LNCAP (cell line): ENCODE measurements around the gene KLHL36.

Source experiments
- CTCF ChIP-seq: fragments of 450-650 bp; IDR thresholded peaks from 2 replicates; pipeline ENCODE4 v1.5.1; 2017; ENCODE audit warnings: mild to moderate bottlenecking

Gene KLHL36

DNA sequence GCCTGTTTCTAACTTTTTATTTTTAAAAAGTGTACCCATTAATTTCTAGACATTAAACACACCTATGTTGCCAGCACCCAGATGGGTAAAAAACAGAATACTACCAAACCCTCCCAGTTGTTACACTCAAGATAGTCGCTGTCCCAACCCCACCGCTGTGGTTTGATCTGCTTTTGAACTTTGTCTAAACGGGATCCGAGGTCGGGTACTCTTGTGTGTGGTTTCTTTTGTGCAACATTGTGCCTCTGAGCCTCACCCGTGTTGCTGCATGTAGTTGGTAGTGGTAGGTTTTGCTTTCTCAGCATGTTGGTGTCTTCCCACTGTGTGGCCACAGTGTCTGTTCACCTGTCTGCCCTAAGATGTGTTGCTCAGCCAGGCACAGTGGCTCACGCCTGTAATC is 4.3 kb downstream of the KLHL36 start:
- no peak for TF ChIP-seq CTCF

- no peak for TF ChIP-seq CTCF
These were observed 5.9 kb downstream of the KLHL36 start for GRCh38 chr16:84654238-84654637.

DNA sequence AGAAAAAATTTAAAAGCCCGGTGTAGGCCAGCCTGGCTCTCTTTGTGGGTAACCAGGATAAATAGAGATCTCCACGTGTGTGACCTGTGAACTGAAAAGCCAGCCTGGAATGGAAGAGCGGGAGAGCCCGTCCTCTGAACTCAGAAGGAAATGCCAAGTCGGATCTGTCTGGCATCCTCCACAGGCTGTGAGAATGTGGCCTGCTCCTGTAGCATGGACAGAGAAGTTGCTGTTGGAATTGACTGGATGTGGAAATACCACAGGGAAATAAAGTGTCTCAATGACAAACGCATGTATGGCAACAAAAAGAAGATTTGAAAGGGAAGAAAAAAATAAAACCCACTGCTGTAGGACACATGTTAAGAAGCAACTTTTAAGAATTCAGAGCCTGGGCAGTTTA is 6.7 kb downstream of the KLHL36 start:
- TF ChIP-seq CTCF: no peak

GRCh38 chr16:84656649-84657048 is 8.3 kb downstream of the KLHL36 start:
- no peak for TF ChIP-seq CTCF

DNA sequence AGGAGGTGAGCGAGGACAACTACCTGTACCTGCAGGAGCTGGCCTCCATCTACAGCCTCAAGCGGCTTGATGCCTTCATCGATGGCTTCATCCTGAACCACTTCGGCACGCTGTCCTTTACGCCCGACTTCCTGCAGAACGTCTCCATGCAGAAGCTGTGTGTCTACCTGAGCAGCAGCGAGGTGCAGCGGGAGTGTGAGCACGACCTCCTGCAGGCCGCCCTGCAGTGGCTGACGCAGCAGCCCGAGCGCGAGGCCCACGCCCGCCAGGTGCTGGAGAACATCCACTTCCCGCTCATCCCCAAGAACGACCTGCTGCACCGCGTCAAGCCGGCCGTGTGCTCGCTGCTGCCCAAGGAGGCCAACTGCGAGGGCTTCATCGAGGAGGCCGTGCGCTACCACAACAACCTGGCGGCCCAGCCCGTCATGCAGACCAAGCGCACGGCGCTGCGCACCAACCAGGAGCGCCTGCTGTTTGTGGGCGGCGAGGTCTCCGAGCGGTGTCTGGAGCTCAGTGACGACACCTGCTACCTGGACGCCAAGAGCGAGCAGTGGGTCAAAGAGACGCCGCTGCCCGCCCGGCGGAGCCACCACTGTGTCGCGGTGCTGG is 9.0 kb downstream of the KLHL36 start:
- TF ChIP-seq CTCF: no peak

DNA sequence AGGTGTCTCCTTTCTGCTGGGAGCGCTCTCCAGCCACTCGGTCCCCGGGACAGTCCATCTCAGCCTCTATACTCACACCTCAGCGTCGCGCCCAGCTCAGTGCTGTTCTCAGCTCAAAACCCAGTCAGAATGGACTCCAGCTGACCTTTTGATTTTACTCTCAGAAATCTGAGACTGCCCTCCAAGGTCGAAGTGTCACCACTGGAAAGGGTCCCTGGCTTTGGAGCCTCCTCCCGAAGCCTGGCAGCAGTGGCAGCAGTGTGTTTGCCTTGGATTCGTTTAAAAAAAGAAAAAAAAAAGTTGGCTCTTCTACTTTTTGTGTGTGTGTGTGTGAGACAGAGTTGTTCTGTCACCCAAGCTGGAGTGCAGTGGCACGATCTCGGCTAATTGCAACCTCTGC is 10.4 kb downstream of the KLHL36 start:
- no peak for TF ChIP-seq CTCF

DNA sequence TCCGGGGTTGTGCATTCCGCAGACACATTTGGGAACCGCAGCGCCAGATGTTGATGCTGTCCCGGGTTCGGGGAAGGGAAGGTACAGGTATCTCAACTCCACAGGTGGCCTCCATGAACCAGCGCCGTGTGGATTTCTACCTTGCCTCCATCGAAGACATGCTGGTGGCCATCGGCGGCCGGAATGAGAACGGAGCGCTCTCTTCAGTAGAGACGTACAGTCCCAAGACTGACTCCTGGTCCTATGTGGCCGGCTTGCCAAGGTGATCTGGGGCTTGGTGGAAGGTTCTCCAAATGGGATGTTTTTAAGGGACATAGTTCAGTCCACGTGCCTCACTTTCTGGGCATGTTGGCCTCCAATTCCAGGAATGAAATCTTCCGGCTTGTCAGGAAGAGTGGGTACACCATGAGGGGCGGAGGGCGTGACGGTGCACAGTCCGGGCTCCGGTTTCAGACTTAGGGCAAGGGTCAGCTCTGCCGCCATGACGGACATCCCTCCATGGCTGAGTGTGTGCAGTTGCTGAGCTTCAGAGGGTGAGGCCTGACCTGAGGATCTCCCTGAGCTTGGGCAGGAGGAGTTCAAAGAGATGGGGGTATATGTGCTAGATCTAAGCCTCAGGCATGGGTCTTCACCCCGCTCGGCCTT is 11.5 kb downstream of the KLHL36 start:
- TF ChIP-seq CTCF: no peak

GRCh38 chr16:84660973-84661372 is 12.7 kb downstream of the KLHL36 start:
- no peak for TF ChIP-seq CTCF
